Vagina (tissue), 2 donors: ENCODE results near the gene VILL.

Experiments used
- CTCF ChIP-seq, 3 experiments: fragments of 450-650 bp in 2 of 3; fragments of 200-600 bp in 1 of 3; sonication (generic) in 1 of 3; IDR thresholded peaks; one replicate each; pipeline ENCODE4 v1.5.1; 2017 to 2019; ENCODE audit warnings: antibody characterized with exemption in 3 of 3, mild to moderate bottlenecking in 2 of 3, moderate library complexity in 2 of 3
- POLR2AphosphoS5 ChIP-seq, 2 donors: sonication (generic); formaldehyde crosslinking; IDR thresholded peaks; one replicate each; pipeline ENCODE4 v1.9.0; 2017; ENCODE audit warnings: antibody characterized with exemption in 2 of 2, mild to moderate bottlenecking in 2 of 2, low read depth in 1 of 2; ENCODE audit not compliant: insufficient read depth in 1 of 2

- TF ChIP-seq CTCF (IDR thresholded peaks at IDR 0.05), result no peak
- TF ChIP-seq POLR2AphosphoS5 (IDR thresholded peaks at IDR 0.05; ENCODE audit: insufficient read depth in 1 of 2, low read depth in 1 of 2), result no peak
Observed at GRCh38 chr3:38017445-38018295, 27.1 kb downstream of the VILL start.
